ENCODE results near the gene RUNX1. TPM values are rescaled to one million over a fixed set of nuclear protein-coding genes. Genes with fewer than 3 reads are reported as not detected.

RUNX1 gene
- total and polyA plus RNA-seq, 10 of the 15 experiments (the other 5 are each of a cell fraction or from before 2014, with no cell fraction given): 0.90 to 15.2 (median 4.1) TPM

DNA sequence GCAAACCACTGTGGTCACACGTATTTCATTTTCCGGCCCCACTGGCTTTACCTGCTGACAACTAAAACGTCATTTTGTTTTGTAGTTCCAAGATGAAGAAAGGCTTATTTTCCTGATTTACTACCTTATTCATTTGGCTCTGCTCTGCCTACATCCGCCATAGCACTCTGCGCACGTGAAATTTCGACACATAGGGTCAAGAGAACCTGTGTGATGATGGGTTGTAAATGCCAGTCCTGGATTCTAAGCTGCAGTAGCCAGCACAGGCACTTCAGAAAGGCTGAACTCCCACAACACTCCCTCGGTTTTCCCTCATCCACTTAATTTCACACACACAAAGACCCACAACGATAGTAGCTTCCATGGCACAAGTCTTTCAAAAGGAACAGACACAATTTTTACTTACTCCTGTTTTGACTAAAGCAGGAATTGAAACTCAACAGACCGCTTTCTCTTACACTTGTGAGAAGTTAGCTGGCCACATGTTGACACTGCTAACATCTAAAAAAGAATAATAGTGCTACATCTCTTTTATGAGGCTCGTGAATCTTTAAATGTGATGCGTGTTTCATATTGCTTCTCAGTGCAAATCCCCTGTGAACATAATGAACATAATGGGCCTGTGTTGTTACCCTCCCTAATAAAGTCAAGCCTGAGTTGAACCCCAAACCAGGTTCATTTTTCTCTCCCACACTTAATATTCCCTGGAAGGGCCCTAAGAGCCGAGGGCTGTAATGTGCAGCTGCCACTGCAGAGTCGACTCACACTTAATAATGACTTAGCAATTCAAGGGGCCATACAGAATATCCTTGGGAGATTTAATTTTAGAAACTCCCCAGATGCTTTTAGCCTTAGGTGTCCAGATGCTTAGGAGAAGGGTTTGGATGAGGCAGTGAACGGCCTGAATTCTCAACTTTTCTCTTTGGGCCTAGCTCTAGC, 1.5 kb upstream of the RUNX1 start:
- peak overlapping the region; percentile 23 for H3K27ac ChIP-seq (ENCODE audit: control insufficient read depth, insufficient read depth)
- ChIA-PET CTCF (interaction anchor here (0.6 kb wide), 1 partner anchor 1368 kb away, joined by 3 read pairs; no protein-coding TSS in a partner anchor), RAD21 (ENCODE audit: unreplicated experiment) (interaction anchor here (1.0 kb wide), 1 partner anchor 243 kb away, joined by 3 read pairs; no protein-coding TSS in a partner anchor), POLR2A (no interaction called here), SMC1A (ENCODE audit: uncharacterized antibody, unreplicated experiment) (no interaction called here)
- H3K79me2 ChIP-seq (ENCODE audit: control insufficient read depth, insufficient read depth, low read length): no peaks in the 10 kb centered on the region
- peak overlapping the region; percentile 88 for H3K4me2 ChIP-seq (ENCODE audit: control insufficient read depth, insufficient read depth)
- ATAC-seq: peak; percentile 39
- H3K9ac ChIP-seq (ENCODE audit: control insufficient read depth, insufficient read depth, low read length): no peak overlapping the region
- no peaks in the 10 kb centered on the region for H4K20me1 ChIP-seq (ENCODE audit: control insufficient read depth, insufficient read depth)
- H3K4me3 ChIP-seq: no peak overlapping the region
- FAIRE-seq: no peak
- intact Hi-C loops (cut with micrococcal nuclease; ENCODE audit: unreplicated experiment): loop anchor here (10.0 kb wide), 1 partner anchor 344 kb away; no protein-coding TSS in a partner anchor
- peaks cover 0 to 1% of the 10 kb centered on the region in 2 experiments; a peak in 1 of 4 replicates for H3K27me3 ChIP-seq (replicated peaks in 1 of 2; ENCODE audit: control insufficient read depth in 2 of 2, insufficient read depth in 2 of 2, low read length in 1 of 2)
- peaks cover 49% of the 10 kb centered on the region for H3K4me1 ChIP-seq (ENCODE audit: control insufficient read depth, insufficient read depth, low read length)
- no peaks in the 10 kb centered on the region for H3K9me3 ChIP-seq (replicated peaks; ENCODE audit: control insufficient read depth, insufficient read depth, low read length)
- in situ Hi-C loops (cut with MboI): no loop called here
- H2AFZ ChIP-seq (ENCODE audit: control insufficient read depth, low read depth, low read length): no peak overlapping the region
- no peak for DNase-seq (ENCODE audit: low read depth, low spot score)
- no peaks in the 10 kb centered on the region for H3K36me3 ChIP-seq (ENCODE audit: control insufficient read depth in 2 of 2, insufficient read depth in 2 of 2, low read length in 1 of 2)
- 20% methylated on average over 15 of the region's 15 CpGs for WGBS (ENCODE audit: insufficient coverage, insufficient replicate concordance, low lambda C conversion rate, missing lambda C conversion rate)
- no TSS peak for BruUV-seq (replicated peaks)
- no peak for TF ChIP-seq NR2C1 (IDR thresholded peaks at IDR 0.05)
- TF ChIP-seq, protein P1, sequence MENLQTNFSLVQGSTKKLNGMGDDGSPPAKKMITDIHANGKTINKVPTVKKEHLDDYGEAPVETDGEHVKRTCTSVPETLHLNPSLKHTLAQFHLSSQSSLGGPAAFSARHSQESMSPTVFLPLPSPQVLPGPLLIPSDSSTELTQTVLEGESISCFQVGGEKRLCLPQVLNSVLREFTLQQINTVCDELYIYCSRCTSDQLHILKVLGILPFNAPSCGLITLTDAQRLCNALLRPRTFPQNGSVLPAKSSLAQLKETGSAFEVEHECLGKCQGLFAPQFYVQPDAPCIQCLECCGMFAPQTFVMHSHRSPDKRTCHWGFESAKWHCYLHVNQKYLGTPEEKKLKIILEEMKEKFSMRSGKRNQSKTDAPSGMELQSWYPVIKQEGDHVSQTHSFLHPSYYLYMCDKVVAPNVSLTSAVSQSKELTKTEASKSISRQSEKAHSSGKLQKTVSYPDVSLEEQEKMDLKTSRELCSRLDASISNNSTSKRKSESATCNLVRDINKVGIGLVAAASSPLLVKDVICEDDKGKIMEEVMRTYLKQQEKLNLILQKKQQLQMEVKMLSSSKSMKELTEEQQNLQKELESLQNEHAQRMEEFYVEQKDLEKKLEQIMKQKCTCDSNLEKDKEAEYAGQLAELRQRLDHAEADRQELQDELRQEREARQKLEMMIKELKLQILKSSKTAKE (IDR thresholded peaks at IDR 0.05; ENCODE audit: low read depth, poor library complexity, severe bottlenecking): peak; percentile 33
- no peak for TF ChIP-seq LARP7 (IDR thresholded peaks at IDR 0.05)
- TF ChIP-seq TAF1 (IDR thresholded peaks at IDR 0.05; ENCODE audit: borderline replicate concordance, low read depth, low read length): no peak
- peak; percentile 75; the same call in 1 of the 2 replicates for TF ChIP-seq MTA2 (IDR thresholded peaks at IDR 0.05; ENCODE audit: low read depth)
- 0 out of 2 replicates have a peak, but pooled peaks have one; percentile 36 for TF ChIP-seq BACH1 (IDR thresholded peaks at IDR 0.05; ENCODE audit: borderline replicate concordance)
- no peak for TF ChIP-seq RFX5 (IDR thresholded peaks at IDR 0.05; ENCODE audit: low read depth, low read length)
- 0 out of 2 replicates have a peak, but pooled peaks have one; percentile 19 for TF ChIP-seq NBN (IDR thresholded peaks at IDR 0.05)
- TF ChIP-seq TBL1XR1 (IDR thresholded peaks at IDR 0.05; ENCODE audit: low read depth, low read length): peak; percentile 81
- TF ChIP-seq EP300 (IDR thresholded peaks at IDR 0.05; ENCODE audit: borderline replicate concordance in 1 of 2, control insufficient read depth in 1 of 2, low read depth in 2 of 2, low read length in 2 of 2): peak; percentile 62 to 80; a peak in 2 of 4 replicates
- TF ChIP-seq, protein P2, sequence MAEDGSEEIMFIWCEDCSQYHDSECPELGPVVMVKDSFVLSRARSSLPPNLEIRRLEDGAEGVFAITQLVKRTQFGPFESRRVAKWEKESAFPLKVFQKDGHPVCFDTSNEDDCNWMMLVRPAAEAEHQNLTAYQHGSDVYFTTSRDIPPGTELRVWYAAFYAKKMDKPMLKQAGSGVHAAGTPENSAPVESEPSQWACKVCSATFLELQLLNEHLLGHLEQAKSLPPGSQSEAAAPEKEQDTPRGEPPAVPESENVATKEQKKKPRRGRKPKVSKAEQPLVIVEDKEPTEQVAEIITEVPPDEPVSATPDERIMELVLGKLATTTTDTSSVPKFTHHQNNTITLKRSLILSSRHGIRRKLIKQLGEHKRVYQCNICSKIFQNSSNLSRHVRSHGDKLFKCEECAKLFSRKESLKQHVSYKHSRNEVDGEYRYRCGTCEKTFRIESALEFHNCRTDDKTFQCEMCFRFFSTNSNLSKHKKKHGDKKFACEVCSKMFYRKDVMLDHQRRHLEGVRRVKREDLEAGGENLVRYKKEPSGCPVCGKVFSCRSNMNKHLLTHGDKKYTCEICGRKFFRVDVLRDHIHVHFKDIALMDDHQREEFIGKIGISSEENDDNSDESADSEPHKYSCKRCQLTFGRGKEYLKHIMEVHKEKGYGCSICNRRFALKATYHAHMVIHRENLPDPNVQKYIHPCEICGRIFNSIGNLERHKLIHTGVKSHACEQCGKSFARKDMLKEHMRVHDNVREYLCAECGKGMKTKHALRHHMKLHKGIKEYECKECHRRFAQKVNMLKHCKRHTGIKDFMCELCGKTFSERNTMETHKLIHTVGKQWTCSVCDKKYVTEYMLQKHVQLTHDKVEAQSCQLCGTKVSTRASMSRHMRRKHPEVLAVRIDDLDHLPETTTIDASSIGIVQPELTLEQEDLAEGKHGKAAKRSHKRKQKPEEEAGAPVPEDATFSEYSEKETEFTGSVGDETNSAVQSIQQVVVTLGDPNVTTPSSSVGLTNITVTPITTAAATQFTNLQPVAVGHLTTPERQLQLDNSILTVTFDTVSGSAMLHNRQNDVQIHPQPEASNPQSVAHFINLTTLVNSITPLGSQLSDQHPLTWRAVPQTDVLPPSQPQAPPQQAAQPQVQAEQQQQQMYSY (CRISPR knock-in tag; IDR thresholded peaks at IDR 0.05): no peak
- no peak for TF ChIP-seq NR2C2 (IDR thresholded peaks at IDR 0.05; ENCODE audit: borderline replicate concordance, control insufficient read depth, insufficient read length, low read depth)
- no peak for TF ChIP-seq NFIC (IDR thresholded peaks at IDR 0.05; ENCODE audit: low read depth, low read length)
- peak; percentile 74; the same call in 1 of the 2 replicates for TF ChIP-seq PAX5 (IDR thresholded peaks at IDR 0.05; ENCODE audit: borderline replicate concordance, low read depth, low read length)
- TF ChIP-seq BCL11A (IDR thresholded peaks at IDR 0.05; ENCODE audit: low read depth, low read length): peak; percentile 88

All from GM12878 (cell line).